K562 (cell line): ENCODE data around the gene LGALS3BP. TPM values are rescaled to one million over a fixed set of nuclear protein-coding genes. Genes with fewer than 3 reads are reported as not detected.

Experiments
- GABPB1 ChIP-seq: sonication (generic); formaldehyde crosslinking; IDR thresholded peaks from 2 replicates; pipeline ENCODE4 v1.8.0; 2022; ENCODE audit warnings: mild to moderate bottlenecking, missing genetic modification reagents
- MYNN ChIP-seq, 2 experiments: sonication (generic); formaldehyde crosslinking in 1 of 2; IDR thresholded peaks; 2 replicates each; pipeline versions ENCODE4 v1.5.0 to v1.6.1; 2016 to 2020; ENCODE audit warnings: antibody characterized with exemption in 1 of 2, missing genetic modification reagents in 1 of 2
- NR2C1 ChIP-seq, 2 experiments: fragments of 450-650 bp; IDR thresholded peaks; 2 replicates each; pipeline ENCODE4 v1.6.1; 2017; ENCODE audit warnings: mild to moderate bottlenecking in 2 of 2, antibody characterized with exemption in 1 of 2, inconsistent platforms in 1 of 2, missing compliant biosample characterization in 1 of 2, missing genetic modification characterization in 1 of 2
- NR3C1 ChIP-seq: sonication (generic); formaldehyde crosslinking; IDR thresholded peaks from 2 replicates; pipeline ENCODE4 v1.8.1; 2022; ENCODE audit warnings: missing genetic modification reagents
- ZBTB1 ChIP-seq: sonication (generic); formaldehyde crosslinking; IDR thresholded peaks from 2 replicates; pipeline ENCODE4 v1.8.1; 2023; ENCODE audit warnings: missing genetic modification reagents, low read depth, mild to moderate bottlenecking, borderline replicate concordance
- ZNF695 ChIP-seq: fragments of 450-650 bp; formaldehyde crosslinking; IDR thresholded peaks from 2 replicates; pipeline ENCODE4 v1.4.0; 2020; ENCODE audit warnings: mild to moderate bottlenecking, moderate library complexity
- ZNF766 ChIP-seq: fragments of 200-800 bp; sonication (Bioruptor generic); conservative IDR thresholded peaks from 2 replicates; pipeline ENCODE4 v1.6.1; 2016; ENCODE audit warnings: missing genetic modification characterization, missing compliant biosample characterization
- ZZZ3 ChIP-seq: fragments of 450-650 bp; IDR thresholded peaks from 2 replicates; pipeline ENCODE4 v1.6.1; 2016; ENCODE audit warnings: antibody characterized with exemption, mild to moderate bottlenecking, moderate library complexity
- polyA plus RNA-seq, 8 experiments: library from polyadenylated mRNA; depleted of rRNA in 4 of 8; stranded (reverse) in 5 of 8; unstranded in 3 of 8; fragments of >200 nt; fragmentation: Nextera tagmentation in 2 of 8; fragmentation: Illumina TruSeq in 1 of 8; extraction: Ambion mirVana in 2 of 8; extraction: Trizol in 1 of 8; gene quantifications; 2 replicates each; pipeline versions ENCODE4 v1.2.1 to v1.2.3, GENCODE V29; 2011 to 2014; ENCODE audit warnings: inconsistent platforms in 1 of 8, missing spikeins in 1 of 8
- total RNA-seq, 7 experiments: library from RNA; depleted of rRNA in 6 of 7; stranded (reverse); fragments of >200 nt in 6 of 7; fragmentation: Illumina TruSeq in 2 of 7; extraction: Trizol in 2 of 7; gene quantifications; 2 replicates each; pipeline versions ENCODE4 v1.2.1 to v1.2.3, GENCODE V29; 2011 to 2021; ENCODE audit warnings: low replicate concordance in 1 of 7
- TF ChIP-seq, protein P1 (sequence below): fragments of 150-350 bp; conservative IDR thresholded peaks from 2 replicates; pipeline ENCODE4 v1.6.1; 2014; ENCODE audit warnings: low read length
- TF ChIP-seq, protein P2 (sequence below), 2 experiments: fragments of 450-650 bp; IDR thresholded peaks; 2 replicates each; pipeline ENCODE4 v1.6.1; 2018; ENCODE audit warnings: mild to moderate bottlenecking in 2 of 2, low read depth in 1 of 2; ENCODE audit not compliant: partially characterized antibody in 2 of 2
- TF ChIP-seq, protein P3 (sequence below): fragments of 250-450 bp; sonication (Bioruptor Pico); IDR thresholded peaks from 2 replicates; pipeline ENCODE4 v1.4.0; 2020; ENCODE audit warnings: borderline replicate concordance
- TF ChIP-seq, protein P4 (sequence below): fragments of 450-650 bp; IDR thresholded peaks from 2 replicates; pipeline ENCODE4 v1.6.1; 2016
- TF ChIP-seq, protein P5 (sequence below): fragments of 250-450 bp; sonication (Bioruptor Pico); IDR thresholded peaks from 2 replicates; pipeline ENCODE4 v1.8.0; 2022; ENCODE audit warnings: inconsistent platforms, mild to moderate bottlenecking, moderate library complexity, borderline replicate concordance

Gene LGALS3BP
- total and polyA plus RNA-seq, 9 of the 15 experiments (the other 6 are each of a cell fraction or from before 2014, with no cell fraction given), result 0.39 to 5.3 (median 3.2) TPM

DNA sequence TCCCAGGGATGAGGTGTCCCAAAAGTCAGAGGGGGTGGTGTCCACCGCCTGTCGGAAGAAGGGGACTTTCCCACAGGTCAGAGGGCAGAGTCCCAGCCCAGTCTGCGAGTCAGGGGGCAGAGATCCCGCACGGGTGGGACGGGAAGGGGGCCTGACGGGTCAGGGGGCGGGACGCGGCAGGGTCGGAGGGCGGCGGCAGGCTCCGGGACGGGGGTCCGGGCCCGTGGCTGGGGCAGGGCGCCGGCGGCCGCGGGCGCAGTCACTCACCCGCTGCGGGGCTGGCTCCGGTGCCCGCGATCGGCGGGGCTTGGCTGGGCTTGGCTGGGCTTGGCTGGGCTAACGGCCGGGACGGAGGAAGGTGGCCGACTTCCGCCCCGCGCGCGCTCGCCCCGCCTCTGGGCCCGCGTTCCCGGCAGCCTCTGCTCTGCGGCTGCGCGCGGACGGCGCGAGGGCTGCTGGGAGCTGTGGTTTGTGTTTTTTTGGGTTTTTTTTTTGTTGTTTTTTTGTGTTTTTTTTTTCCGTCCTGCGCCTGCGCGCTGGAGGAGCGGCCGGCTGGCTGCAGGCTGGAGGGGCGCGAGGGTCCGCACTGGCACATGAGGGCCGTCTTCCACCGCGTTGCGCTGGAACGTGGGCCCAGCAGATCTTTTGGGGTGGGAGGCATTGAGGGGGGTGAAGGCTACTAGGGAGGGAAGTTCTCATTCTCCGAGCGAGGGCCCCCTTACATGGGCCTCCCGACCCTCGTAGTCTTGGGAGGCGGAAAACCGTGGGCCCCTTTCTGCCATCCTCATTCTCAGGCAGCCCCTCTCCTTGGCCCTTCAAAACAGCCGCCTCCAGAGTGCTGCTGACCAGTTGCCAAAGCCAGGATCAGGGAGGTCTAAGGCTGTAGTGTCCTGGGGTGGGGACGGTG, 29.9 kb upstream of the LGALS3BP start, which contains the start of gene CANT1 (continued):
- no peak for TF ChIP-seq MYNN (IDR thresholded peaks at IDR 0.05)
- TF ChIP-seq MYNN (CRISPR knock-in tag; IDR thresholded peaks at IDR 0.05), result no peak
- TF ChIP-seq ZNF695 (CRISPR knock-in tag), result no peak
- peak; percentile 42; the same call in 1 of the 2 replicates for TF ChIP-seq GABPB1 (CRISPR knock-in tag)
- TF ChIP-seq NR3C1, result no peak
- no peak for TF ChIP-seq ZBTB1
- TF ChIP-seq, protein P1, sequence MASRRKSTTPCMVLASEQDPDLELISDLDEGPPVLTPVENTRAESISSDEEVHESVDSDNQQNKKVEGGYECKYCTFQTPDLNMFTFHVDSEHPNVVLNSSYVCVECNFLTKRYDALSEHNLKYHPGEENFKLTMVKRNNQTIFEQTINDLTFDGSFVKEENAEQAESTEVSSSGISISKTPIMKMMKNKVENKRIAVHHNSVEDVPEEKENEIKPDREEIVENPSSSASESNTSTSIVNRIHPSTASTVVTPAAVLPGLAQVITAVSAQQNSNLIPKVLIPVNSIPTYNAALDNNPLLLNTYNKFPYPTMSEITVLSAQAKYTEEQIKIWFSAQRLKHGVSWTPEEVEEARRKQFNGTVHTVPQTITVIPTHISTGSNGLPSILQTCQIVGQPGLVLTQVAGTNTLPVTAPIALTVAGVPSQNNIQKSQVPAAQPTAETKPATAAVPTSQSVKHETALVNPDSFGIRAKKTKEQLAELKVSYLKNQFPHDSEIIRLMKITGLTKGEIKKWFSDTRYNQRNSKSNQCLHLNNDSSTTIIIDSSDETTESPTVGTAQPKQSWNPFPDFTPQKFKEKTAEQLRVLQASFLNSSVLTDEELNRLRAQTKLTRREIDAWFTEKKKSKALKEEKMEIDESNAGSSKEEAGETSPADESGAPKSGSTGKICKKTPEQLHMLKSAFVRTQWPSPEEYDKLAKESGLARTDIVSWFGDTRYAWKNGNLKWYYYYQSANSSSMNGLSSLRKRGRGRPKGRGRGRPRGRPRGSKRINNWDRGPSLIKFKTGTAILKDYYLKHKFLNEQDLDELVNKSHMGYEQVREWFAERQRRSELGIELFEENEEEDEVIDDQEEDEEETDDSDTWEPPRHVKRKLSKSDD, result no peak
- TF ChIP-seq, protein P2, sequence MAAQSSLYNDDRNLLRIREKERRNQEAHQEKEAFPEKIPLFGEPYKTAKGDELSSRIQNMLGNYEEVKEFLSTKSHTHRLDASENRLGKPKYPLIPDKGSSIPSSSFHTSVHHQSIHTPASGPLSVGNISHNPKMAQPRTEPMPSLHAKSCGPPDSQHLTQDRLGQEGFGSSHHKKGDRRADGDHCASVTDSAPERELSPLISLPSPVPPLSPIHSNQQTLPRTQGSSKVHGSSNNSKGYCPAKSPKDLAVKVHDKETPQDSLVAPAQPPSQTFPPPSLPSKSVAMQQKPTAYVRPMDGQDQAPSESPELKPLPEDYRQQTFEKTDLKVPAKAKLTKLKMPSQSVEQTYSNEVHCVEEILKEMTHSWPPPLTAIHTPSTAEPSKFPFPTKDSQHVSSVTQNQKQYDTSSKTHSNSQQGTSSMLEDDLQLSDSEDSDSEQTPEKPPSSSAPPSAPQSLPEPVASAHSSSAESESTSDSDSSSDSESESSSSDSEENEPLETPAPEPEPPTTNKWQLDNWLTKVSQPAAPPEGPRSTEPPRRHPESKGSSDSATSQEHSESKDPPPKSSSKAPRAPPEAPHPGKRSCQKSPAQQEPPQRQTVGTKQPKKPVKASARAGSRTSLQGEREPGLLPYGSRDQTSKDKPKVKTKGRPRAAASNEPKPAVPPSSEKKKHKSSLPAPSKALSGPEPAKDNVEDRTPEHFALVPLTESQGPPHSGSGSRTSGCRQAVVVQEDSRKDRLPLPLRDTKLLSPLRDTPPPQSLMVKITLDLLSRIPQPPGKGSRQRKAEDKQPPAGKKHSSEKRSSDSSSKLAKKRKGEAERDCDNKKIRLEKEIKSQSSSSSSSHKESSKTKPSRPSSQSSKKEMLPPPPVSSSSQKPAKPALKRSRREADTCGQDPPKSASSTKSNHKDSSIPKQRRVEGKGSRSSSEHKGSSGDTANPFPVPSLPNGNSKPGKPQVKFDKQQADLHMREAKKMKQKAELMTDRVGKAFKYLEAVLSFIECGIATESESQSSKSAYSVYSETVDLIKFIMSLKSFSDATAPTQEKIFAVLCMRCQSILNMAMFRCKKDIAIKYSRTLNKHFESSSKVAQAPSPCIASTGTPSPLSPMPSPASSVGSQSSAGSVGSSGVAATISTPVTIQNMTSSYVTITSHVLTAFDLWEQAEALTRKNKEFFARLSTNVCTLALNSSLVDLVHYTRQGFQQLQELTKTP (IDR thresholded peaks at IDR 0.05; ENCODE audit: low read depth in 1 of 2, partially characterized antibody in 2 of 2), result peak in 1 of 2 experiments; percentile 93
- TF ChIP-seq, protein P3, sequence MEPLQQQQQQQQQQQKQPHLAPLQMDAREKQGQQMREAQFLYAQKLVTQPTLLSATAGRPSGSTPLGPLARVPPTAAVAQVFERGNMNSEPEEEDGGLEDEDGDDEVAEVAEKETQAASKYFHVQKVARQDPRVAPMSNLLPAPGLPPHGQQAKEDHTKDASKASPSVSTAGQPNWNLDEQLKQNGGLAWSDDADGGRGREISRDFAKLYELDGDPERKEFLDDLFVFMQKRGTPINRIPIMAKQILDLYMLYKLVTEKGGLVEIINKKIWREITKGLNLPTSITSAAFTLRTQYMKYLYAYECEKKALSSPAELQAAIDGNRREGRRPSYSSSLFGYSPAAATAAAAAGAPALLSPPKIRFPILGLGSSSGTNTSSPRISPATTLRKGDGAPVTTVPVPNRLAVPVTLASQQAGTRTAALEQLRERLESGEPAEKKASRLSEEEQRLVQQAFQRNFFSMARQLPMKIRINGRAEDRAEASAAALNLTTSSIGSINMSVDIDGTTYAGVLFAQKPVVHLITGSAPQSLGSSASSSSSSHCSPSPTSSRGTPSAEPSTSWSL (CRISPR knock-in tag), result no peak
- TF ChIP-seq, protein P4, sequence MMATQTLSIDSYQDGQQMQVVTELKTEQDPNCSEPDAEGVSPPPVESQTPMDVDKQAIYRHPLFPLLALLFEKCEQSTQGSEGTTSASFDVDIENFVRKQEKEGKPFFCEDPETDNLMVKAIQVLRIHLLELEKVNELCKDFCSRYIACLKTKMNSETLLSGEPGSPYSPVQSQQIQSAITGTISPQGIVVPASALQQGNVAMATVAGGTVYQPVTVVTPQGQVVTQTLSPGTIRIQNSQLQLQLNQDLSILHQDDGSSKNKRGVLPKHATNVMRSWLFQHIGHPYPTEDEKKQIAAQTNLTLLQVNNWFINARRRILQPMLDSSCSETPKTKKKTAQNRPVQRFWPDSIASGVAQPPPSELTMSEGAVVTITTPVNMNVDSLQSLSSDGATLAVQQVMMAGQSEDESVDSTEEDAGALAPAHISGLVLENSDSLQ, result no peak
- peak; percentile 45; the same call in 1 of the 2 replicates for TF ChIP-seq NR2C1 (IDR thresholded peaks at IDR 0.05)
- TF ChIP-seq NR2C1 (tag; IDR thresholded peaks at IDR 0.05), result peak; percentile 46; the same call in 1 of the 2 replicates
- TF ChIP-seq, protein P5, sequence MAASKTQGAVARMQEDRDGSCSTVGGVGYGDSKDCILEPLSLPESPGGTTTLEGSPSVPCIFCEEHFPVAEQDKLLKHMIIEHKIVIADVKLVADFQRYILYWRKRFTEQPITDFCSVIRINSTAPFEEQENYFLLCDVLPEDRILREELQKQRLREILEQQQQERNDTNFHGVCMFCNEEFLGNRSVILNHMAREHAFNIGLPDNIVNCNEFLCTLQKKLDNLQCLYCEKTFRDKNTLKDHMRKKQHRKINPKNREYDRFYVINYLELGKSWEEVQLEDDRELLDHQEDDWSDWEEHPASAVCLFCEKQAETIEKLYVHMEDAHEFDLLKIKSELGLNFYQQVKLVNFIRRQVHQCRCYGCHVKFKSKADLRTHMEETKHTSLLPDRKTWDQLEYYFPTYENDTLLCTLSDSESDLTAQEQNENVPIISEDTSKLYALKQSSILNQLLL (CRISPR knock-in tag), result no peak
- TF ChIP-seq ZZZ3, result no peak
- TF ChIP-seq ZNF766 (CRISPR knock-in tag), result peak; percentile 82
